BJ (cell line): ENCODE data around the gene ZBTB5. TPM values are rescaled to one million over a fixed set of nuclear protein-coding genes. Genes with fewer than 3 reads are reported as not detected.

Experiments
- CTCF ChIA-PET: fragments of 350-600 bp; formaldehyde crosslinking; extraction: SDS; loops from one replicate; lab custom pipeline; 2021; ENCODE audit warnings: antibody characterized with exemption, inconsistent platforms; lab: Yijun Ruan, JAX
- POLR2A ChIA-PET: fragments of 300-600 bp; sonication (Branson Sonifier 250); formaldehyde crosslinking; extraction: SDS; loops from one replicate; lab custom pipeline; 2021; ENCODE audit warnings: antibody characterized with exemption; lab: Charles Lee
- DNase-seq: peaks from one replicate; pipeline ENCODE4 v3.0.0-alpha.2; 2011; ENCODE audit warnings: low read depth
- H3K27me3 ChIP-seq: 2 replicates; pipeline ENCODE4 v1.6.0; 2011; ENCODE audit warnings: low read length; ENCODE audit not compliant: control insufficient read depth, insufficient read depth
- H3K36me3 ChIP-seq: 2 replicates; pipeline ENCODE4 v1.5.1; 2011; ENCODE audit warnings: low read length; ENCODE audit not compliant: control insufficient read depth, insufficient read depth
- H3K4me3 ChIP-seq: 2 replicates; pipeline ENCODE4 v1.5.1; 2011; ENCODE audit warnings: low read depth, mild to moderate bottlenecking, control low read depth, low read length
- polyA plus RNA-seq: library from polyadenylated mRNA; depleted of rRNA; stranded (reverse); fragments of >200 nt; gene quantifications from 2 replicates; pipeline ENCODE4 v1.2.3, GENCODE V29; 2011
- TF ChIP-seq, protein P1 (sequence below): IDR thresholded peaks from 2 replicates; pipeline ENCODE4 v1.5.1; 2011; ENCODE audit warnings: low read depth, mild to moderate bottlenecking, control low read depth, inconsistent platforms, low read length, moderate library complexity; ENCODE audit not compliant: insufficient read depth

ZBTB5 gene
- polyA plus RNA-seq, 1 experiment: 12.6 TPM

DNA sequence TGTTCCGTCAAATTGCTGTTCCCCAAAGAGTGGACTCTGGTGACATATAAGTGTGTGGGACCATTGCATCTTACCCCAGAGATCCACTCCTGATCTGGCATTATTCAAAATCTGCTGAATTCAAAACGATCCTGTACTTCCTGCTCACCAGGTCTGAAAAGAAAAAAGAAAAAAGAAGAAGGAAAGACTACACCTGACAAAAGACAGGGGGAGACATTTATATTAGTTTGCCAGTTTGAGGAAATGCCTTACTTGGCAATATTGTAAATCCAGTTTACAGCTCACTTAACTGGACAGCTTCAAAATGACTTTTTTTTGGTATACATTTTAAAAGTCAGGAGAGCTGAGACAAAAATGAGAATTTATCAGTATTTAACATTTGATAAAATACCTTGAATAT, 57.8 kb downstream of the ZBTB5 start:
- TF ChIP-seq, protein P1, sequence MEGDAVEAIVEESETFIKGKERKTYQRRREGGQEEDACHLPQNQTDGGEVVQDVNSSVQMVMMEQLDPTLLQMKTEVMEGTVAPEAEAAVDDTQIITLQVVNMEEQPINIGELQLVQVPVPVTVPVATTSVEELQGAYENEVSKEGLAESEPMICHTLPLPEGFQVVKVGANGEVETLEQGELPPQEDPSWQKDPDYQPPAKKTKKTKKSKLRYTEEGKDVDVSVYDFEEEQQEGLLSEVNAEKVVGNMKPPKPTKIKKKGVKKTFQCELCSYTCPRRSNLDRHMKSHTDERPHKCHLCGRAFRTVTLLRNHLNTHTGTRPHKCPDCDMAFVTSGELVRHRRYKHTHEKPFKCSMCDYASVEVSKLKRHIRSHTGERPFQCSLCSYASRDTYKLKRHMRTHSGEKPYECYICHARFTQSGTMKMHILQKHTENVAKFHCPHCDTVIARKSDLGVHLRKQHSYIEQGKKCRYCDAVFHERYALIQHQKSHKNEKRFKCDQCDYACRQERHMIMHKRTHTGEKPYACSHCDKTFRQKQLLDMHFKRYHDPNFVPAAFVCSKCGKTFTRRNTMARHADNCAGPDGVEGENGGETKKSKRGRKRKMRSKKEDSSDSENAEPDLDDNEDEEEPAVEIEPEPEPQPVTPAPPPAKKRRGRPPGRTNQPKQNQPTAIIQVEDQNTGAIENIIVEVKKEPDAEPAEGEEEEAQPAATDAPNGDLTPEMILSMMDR: peak; percentile 15; the same call in 1 of the 2 replicates
- no peak for DNase-seq
- Histone ChIP-seq H3K27me3 (peaks cover 1% of the 10 kb centered on the region; the same call in 1 of the 2 replicates), H3K36me3 (no peaks in the 10 kb centered on the region), H3K4me3 (no peak overlapping the region)
- POLR2A ChIA-PET: no interaction called here
- CTCF ChIA-PET: interaction anchor here (1.2 to 1.7 kb wide), 3 partner anchors 8 to 11 kb away, joined by 3 to 4 read pairs (median 3); no protein-coding TSS in a partner anchor

DNA sequence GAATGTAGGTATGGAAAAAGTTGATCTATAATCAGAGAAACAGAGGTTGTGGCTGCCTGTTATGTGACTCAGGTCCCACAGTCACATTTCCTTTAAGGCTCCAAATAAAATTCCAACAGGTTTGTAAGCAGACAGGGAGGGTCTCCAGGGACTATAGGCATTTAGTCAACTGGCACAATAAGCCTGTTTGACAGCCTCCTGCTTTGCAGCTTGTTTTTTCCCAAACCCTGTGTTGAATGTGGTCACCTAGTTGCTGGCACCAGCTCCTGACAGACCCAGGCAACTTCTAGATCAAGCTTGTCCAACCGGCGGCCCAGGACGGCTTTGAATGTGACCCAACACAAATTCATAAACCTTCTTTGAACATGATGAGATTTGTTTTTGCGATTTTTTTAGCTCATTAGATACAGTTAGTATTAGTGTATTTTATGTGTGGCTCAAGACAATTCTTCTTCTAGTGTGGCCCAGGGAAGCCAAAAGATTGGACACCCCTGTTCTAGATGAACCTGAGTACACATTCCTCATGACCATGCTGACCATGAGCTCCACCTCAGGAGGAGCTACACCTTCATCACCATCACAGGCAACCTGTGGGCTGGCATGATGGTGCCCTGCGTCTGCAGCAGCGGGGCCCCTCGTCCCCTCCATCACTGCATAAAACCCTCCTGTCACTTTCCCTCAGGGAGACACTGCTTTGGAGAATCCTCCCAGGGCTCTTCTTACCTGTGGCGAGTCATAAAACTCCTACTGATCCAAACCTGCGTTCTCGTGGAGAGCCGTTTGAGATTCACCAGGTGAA, 58.4 kb downstream of the ZBTB5 start:
- H3K27me3 ChIP-seq: peaks cover 1% of the 10 kb centered on the region; the same call in 1 of the 2 replicates
- TF ChIP-seq, protein P1: no peak
- no peak for DNase-seq
- no peaks in the 10 kb centered on the region for H3K36me3 ChIP-seq
- POLR2A ChIA-PET: no interaction called here
- CTCF ChIA-PET: interaction anchor here (1.3 to 1.7 kb wide), 2 partner anchors 8 to 9 kb away, joined by 3 to 4 read pairs; no protein-coding TSS in a partner anchor
- H3K4me3 ChIP-seq: no peak overlapping the region

DNA sequence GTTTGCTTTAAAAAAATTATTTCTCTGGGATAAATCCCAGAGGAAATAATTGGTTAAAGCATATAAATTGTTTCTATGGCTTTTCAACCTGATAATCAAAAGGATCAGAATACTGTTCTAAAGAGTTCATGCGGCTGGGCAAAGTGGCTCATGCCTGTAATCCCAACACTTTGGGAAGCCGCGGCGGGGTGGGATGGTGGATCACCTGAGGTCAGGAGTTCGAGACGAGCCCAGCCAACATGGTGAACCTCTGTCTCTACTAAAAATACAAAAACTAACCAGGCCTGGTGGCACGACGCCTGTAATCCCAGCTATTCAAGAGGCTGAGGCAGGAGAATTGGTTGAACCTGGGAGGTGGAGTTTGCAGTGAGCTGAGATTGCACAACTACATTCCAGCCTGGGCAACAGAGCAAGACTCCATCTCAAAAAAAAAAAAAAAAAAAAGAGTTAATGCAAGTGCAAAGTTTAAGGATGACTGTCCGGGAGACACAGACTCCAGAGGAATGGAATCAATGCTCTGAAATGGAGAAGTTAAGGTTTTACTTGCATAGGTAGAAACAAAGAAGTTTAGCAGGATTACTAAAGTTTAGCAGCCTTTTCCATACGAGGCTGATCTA, 59.4 kb downstream of the ZBTB5 start:
- ChIA-PET POLR2A (no interaction called here), CTCF (interaction anchor here (1.3 to 1.7 kb wide), 2 partner anchors 8 to 9 kb away, joined by 3 to 4 read pairs; no protein-coding TSS in a partner anchor)
- Histone ChIP-seq H3K4me3 (no peak overlapping the region), H3K27me3 (peaks cover 1% of the 10 kb centered on the region; the same call in 1 of the 2 replicates), H3K36me3 (no peaks in the 10 kb centered on the region)
- no peak for DNase-seq
- TF ChIP-seq, protein P1: no peak

DNA sequence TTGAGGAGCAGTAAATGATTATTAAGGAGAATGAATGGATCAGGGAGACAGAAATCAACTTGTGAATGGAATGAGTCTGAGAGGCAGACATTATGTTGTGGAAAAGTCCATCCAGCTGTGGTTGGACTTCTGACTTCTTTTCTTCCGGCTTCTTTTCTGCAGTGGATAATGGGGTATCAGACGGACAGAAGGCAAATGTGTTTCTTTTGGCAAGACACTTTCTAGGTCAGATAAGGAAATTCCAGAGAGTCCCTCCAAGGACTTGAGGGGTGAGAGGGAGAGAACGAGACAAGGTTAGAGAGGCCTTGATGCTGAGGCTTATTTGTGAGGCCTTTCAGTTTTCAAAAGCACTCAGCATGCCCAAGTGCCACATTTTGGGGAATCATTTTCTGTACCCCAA, 59.9 kb downstream of the ZBTB5 start:
- peaks cover 1% of the 10 kb centered on the region; the same call in 1 of the 2 replicates for H3K27me3 ChIP-seq
- no peaks in the 10 kb centered on the region for H3K36me3 ChIP-seq
- ChIA-PET POLR2A (no interaction called here), CTCF (no interaction called here)
- no peak for DNase-seq
- no peak overlapping the region for H3K4me3 ChIP-seq
- TF ChIP-seq, protein P1: no peak

DNA sequence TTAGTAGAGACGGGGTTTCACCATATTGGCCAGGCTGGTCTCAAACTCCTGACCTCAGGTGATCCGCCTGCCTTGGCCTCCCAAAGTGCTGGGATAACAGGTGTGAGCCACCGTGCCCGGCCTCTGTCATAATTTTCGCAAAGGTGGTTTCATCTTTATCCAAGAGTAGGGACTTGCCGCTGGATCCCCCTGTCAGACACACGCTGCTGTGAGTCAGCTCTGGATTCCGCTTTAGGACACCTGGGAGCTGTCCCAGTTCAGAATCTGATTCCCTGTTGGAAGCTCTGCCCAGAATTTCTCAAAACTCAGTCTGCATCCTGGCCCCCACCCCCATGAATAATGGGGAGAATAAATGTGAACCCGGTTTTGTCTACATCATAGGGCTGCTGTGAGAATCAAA, 60.7 kb downstream of the ZBTB5 start:
- H3K27me3 ChIP-seq: peaks cover 1% of the 10 kb centered on the region; the same call in 1 of the 2 replicates
- ChIA-PET CTCF (interaction anchor here (0.9 kb wide), 1 partner anchor 10 kb away, joined by 3 read pairs; no protein-coding TSS in a partner anchor), POLR2A (no interaction called here)
- H3K4me3 ChIP-seq: no peak overlapping the region
- no peaks in the 10 kb centered on the region for H3K36me3 ChIP-seq
- DNase-seq: no peak
- TF ChIP-seq, protein P1: no peak
